Body of pancreas (tissue), 4 donors: ENCODE measurements around the gene ELOVL3. TPM values are rescaled to one million over a fixed set of nuclear protein-coding genes. Genes with fewer than 3 reads are reported as not detected.

Source experiments
- ATAC-seq: fragments of 150-250 bp; one replicate; pipeline ENCODE4 v1.9.1; 2016
- DNase-seq, 4 donors: peaks; one replicate each; pipeline ENCODE4 v3.0.0-alpha.2; 2019
- H3K27ac ChIP-seq, 4 donors: fragments of 200-600 bp; sonication (generic); 1 replicate in 3 of 4; 2 replicates in 1 of 4; pipeline versions ENCODE4 v1.5.1 to v1.6.1; 2016 to 2019; ENCODE audit warnings: mild to moderate bottlenecking in 1 of 4, mixed read lengths in 1 of 4, moderate library complexity in 1 of 4
- H3K27me3 ChIP-seq, 2 donors: fragments of 200-600 bp; sonication (generic); one replicate each; pipeline ENCODE4 v1.6.0; 2016; ENCODE audit warnings: mild to moderate bottlenecking in 1 of 2
- H3K36me3 ChIP-seq, 2 donors: fragments of 200-600 bp; sonication (generic); replicated peaks in 1 of 2; 2 replicates each; pipeline ENCODE4 v1.5.1; 2016; ENCODE audit warnings: low read depth in 2 of 2; ENCODE audit not compliant: insufficient read depth in 1 of 2
- H3K4me1 ChIP-seq: fragments of 200-600 bp; sonication (generic); one replicate; pipeline ENCODE4 v1.6.0; 2016
- H3K4me3 ChIP-seq, 2 donors: fragments of 200-600 bp; sonication (generic); 1 replicate in 1 of 2; 2 replicates in 1 of 2; pipeline ENCODE4 v1.5.1; 2016 to 2019
- H3K9me3 ChIP-seq, 3 donors: fragments of 200-600 bp; sonication (generic); 1 replicate in 2 of 3; 2 replicates in 1 of 3; pipeline ENCODE4 v1.5.1; 2016
- POLR2A ChIP-seq, 3 donors: fragments of 450-650 bp; IDR thresholded peaks; one replicate each; pipeline ENCODE4 v1.6.1; 2016; ENCODE audit warnings: antibody characterized with exemption in 3 of 3, mild to moderate bottlenecking in 2 of 3
- WGBS, 2 donors: methylation state at CpG; one replicate each; pipeline ENCODE4 v1.1.5; 2017; 5-methylcytosine and 5-hydroxymethylcytosine counted together
- intact Hi-C: fragments of 100-400 bp; cut with DNase I; formaldehyde crosslinking; loops from one replicate; pipeline ENCODE4 v1.15.1; 2023
- total RNA-seq, 2 donors: library from RNA; depleted of rRNA; stranded (reverse); fragments of >200 nt; gene quantifications; one replicate each; pipeline ENCODE4 v1.1.0, GENCODE V29; 2016
- TF ChIP-seq, protein P1 (sequence below), 7 experiments: fragments of 450-650 bp in 4 of 7; fragments of 200-600 bp in 3 of 7; sonication (generic) in 3 of 7; IDR thresholded peaks; one replicate each; pipeline ENCODE4 v1.5.1; 2016 to 2019; ENCODE audit warnings: antibody characterized with exemption in 7 of 7

ELOVL3 gene
- total RNA-seq, 2 donors from 2014 or later = not detected

DNA sequence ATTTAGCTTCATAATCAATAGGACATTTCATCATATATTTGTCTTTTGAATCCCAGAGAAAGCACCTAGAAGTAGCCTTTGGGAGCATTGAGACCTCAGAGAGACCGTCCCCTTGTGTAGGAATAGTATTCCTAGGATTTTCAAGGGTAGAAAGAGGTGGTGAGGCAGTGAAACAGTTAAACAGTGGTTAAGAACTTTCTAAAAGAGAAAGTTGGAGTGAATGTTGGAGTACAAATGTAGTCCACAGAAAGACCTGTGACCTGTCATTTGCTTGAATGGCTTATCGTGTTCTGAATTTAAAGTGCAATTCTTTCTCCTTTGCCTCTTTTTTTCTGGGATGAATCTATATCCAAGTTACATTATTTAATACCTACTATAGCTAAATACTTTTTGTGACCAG, 49.2 kb downstream of the ELOVL3 start:
- WGBS, 2 donors = 83 to 90% methylated on average over 2 of the region's 2 CpGs

DNA sequence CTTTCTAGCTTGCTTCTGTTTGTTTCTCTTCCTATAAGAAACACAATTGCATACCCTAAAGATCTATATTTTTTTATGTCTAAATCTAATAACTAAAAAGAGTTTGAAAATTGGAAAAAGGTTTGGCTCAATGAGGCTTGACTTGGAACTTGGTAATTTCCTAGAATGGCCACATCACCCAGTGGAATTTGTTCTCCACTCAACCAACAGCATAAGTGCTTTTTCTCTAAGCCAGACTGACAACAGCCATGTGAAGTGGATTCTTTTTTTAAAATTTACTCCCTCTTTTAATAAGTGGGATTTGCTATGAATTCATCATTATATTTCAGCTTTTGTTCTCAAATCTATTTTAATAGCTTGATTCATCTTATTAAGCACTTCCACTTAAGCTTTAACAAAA, 53.0 kb downstream of the ELOVL3 start:
- peaks cover 21% of the 10 kb centered on the region for H3K4me1 ChIP-seq
- no peaks in the 10 kb centered on the region for H3K27me3 ChIP-seq
- no peaks in the 10 kb centered on the region for H3K9me3 ChIP-seq
- no peak for DNase-seq
- no peaks in the 10 kb centered on the region for H3K36me3 ChIP-seq
- intact Hi-C loops = no loop called here
- no peak overlapping the region for H3K4me3 ChIP-seq
- TF ChIP-seq, protein P1, sequence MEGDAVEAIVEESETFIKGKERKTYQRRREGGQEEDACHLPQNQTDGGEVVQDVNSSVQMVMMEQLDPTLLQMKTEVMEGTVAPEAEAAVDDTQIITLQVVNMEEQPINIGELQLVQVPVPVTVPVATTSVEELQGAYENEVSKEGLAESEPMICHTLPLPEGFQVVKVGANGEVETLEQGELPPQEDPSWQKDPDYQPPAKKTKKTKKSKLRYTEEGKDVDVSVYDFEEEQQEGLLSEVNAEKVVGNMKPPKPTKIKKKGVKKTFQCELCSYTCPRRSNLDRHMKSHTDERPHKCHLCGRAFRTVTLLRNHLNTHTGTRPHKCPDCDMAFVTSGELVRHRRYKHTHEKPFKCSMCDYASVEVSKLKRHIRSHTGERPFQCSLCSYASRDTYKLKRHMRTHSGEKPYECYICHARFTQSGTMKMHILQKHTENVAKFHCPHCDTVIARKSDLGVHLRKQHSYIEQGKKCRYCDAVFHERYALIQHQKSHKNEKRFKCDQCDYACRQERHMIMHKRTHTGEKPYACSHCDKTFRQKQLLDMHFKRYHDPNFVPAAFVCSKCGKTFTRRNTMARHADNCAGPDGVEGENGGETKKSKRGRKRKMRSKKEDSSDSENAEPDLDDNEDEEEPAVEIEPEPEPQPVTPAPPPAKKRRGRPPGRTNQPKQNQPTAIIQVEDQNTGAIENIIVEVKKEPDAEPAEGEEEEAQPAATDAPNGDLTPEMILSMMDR (IDR thresholded peaks at IDR 0.05) = no peak
- TF ChIP-seq POLR2A (IDR thresholded peaks at IDR 0.05) = no peak
- ATAC-seq = no peak
- no peak overlapping the region for H3K27ac ChIP-seq

More for the DNA sequence above, 49.2 kb downstream of the ELOVL3 start:
- DNase-seq (no peak), ATAC-seq (no peak)
- H3K36me3 ChIP-seq = no peaks in the 10 kb centered on the region
- H3K27ac ChIP-seq = no peak overlapping the region
- H3K27me3 ChIP-seq = no peaks in the 10 kb centered on the region
- intact Hi-C loops = no loop called here
- H3K4me1 ChIP-seq = peaks cover 19% of the 10 kb centered on the region
- TF ChIP-seq, protein P1 (IDR thresholded peaks at IDR 0.05) = no peak
- TF ChIP-seq POLR2A (IDR thresholded peaks at IDR 0.05) = no peak
- no peaks in the 10 kb centered on the region for H3K9me3 ChIP-seq
- H3K4me3 ChIP-seq = no peak overlapping the region

Other genes starting within 250 kb of the ELOVL3 start
- 1 to 10 TPM; 5.6 to 8.3 TPM for gene ARMH3, start 170.1 kb upstream of the ELOVL3 start, total RNA-seq
- gene HPS6, start 160.9 kb upstream of the ELOVL3 start, total RNA-seq = 10 to 100 TPM; 16.6 to 33.0 TPM
- gene LDB1, start 105.9 kb upstream of the ELOVL3 start, total RNA-seq = 10 to 100 TPM; 17.1 to 24.4 TPM
- 10 to 100 TPM; 17.9 to 37.6 TPM for gene PPRC1, start 93.3 kb upstream of the ELOVL3 start, total RNA-seq
- 10 to 100 TPM; 26.0 to 33.7 TPM for gene NOLC1, start 73.9 kb upstream of the ELOVL3 start, total RNA-seq
- not detected for gene PITX3, start 15.2 kb downstream of the ELOVL3 start, total RNA-seq
- 10 to 100 TPM; 23.1 to 24.1 TPM for gene GBF1, start 19.2 kb downstream of the ELOVL3 start, total RNA-seq
- 10 to 100 TPM; 17.9 to 30.0 TPM for gene NFKB2, start 169.4 kb downstream of the ELOVL3 start, total RNA-seq
- gene PSD, start 192.5 kb downstream of the ELOVL3 start, total RNA-seq = 1 to 10 TPM; 2.6 to 5.3 TPM
- 10 to 100 TPM; 12.7 to 38.6 TPM for gene FBXL15, start 194.5 kb downstream of the ELOVL3 start, total RNA-seq
- gene CUEDC2, start 206.3 kb downstream of the ELOVL3 start, total RNA-seq = 10 to 100 TPM; 30.3 to 35.5 TPM
- 1 to 10 TPM in 1 of 2 donors, under 1 TPM in 1; 0.66 to 4.2 TPM for gene C10orf95, start 225.2 kb downstream of the ELOVL3 start, total RNA-seq